HTERT RPE-1 (cell line): ENCODE measurements around the gene SRSF2.
"Not testable (repeated sequence)": the region's sequence is repeated elsewhere in the genome, so short reads cannot be mapped to it uniquely, and the experiment has no call there.

Experiments used
- in situ Hi-C: fragments of 300-500 bp; cut with MboI; formaldehyde crosslinking; loops from 4 replicates; pipeline ENCODE4 v1.14.3; 2020; ENCODE audit warnings: low sequenced_read_pairs

The SRSF2 gene

DNA sequence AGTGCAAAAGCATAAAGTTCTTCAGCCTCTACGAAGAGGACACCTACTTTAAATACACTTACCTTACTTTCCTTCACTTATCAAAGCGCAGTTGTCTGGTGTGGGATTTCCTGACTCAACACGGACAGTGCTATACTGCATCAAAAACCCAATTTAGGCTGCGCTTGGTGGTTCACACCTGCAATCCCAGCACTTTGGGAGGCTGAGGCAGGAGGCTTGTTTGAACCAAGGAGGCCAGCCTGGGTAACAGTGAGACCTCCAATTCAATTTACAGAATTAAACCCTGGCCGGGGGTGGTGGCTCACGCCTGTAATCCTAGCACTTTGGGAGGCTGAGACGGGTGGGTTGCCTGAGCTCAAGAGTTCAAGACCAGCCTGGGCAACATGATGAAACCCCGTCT is 14.9 kb downstream of the SRSF2 start:
- in situ Hi-C loops = no loop called here

DNA sequence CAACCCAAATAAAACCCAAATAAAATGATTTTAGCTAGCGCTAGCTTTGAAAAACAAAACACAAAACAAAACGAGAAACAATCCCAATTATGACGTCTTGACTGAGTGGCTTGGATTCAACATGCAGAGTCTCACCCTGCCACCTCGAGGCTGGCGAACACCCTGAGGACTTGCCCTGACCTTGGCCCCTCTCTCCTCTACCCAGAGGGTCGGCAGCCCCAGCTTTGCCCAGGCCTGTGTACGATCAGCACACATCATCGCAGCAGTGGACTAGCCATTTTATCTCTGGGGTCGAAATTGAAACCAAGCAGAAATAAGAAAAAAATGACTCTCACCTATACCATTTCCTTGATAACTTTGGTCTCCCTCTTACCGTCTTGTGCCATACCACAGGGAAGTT is 15.7 kb downstream of the SRSF2 start:
- in situ Hi-C loops = no loop called here

DNA sequence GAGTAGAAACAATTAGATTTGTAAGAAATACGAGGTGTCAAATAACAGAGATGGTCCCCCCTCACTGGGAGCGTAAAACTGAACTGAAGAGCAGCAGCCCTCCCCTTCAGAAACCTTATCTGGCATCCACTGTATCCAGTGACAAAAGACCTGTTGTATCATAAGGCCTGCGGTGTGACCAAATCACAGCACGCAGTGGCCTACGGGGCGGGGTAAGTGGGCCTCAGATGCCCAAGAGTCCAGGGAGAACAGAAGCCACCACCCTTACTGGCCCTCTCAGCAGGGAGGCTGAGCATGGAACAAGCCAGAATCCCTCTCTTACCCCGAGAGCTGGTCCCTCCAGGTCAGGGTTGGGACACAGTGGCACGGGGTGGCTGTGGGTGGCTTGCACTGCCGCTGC is 16.2 kb downstream of the SRSF2 start:
- in situ Hi-C loops = no loop called here

DNA sequence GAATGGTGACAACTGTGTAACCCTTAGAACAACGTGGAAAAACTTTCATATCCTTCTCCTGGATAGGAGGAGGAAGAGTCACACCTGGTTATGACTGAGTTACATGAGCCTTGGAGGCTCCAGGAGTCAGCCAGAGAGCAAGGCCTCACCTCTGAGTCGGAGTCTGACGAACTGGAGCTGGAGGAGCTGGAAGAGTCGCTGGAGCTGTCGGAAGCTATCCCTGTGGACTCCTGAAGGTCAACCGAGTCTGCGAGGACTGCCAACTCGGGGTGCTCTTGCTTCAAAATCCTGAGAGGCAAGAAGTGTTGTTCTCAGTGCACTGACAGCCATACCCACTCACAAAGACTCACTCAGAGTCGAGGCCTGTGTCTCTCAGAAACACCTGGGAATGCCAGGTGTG is 16.9 kb downstream of the SRSF2 start:
- in situ Hi-C loops = no loop called here

DNA sequence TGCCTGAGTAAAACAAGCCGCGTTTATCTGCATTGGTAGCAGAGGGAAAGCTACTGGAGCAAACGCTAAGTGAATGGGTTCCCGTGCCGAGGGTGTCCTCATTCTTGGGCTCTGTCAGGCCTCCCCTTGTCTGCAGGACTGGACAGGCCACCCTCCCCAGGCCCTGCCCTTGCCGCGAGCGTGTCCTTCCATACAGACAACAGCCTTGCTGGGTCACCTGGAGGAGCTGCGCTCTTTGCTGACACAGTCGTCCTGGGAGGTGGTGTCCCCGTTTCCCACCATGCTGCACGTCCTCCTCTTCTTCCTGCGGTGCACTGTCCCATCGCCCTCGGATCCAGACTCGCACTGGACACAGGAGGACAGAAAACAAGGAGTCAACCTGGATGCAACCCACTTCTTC is 18.6 kb downstream of the SRSF2 start:
- in situ Hi-C loops = no loop called here

DNA sequence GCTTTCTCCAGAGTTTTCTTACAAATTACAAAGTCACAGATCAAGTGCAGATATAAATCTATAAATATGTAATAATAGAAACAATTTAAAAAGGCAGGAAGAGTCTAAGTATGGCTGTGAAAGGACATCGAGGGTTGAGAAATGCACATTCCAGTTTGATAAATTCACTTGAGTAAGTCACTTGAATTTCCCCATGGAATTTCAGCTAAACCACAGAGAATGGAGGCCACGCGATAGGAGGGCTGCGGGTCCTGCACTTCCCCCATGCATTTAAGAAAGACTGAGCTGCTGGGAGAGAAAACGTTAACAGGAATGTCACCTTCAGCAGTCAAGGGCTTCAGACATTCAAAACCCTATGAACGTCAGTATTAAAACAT is 20.3 kb downstream of the SRSF2 start:
- in situ Hi-C loops = no loop called here

GRCh38 chr17:76716146-76716838 is 20.8 kb downstream of the SRSF2 start:
- in situ Hi-C loops = no loop called here

DNA sequence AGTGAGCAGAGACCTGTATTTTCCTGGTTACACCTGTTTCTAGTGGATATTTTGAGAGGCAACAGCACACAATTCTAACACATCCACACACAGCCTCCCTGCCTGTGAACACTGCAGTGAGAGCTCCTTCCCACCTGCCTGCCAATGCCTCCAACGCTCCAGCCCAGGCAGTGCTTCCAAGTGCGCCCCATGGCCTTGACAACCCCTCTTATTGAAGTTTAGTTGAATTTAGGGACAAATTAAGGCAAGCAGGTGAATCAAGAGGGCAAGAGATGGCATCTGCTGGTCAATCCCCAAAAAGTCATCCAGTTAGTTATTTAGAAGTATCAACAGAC is 21.7 kb downstream of the SRSF2 start:
- in situ Hi-C loops = no loop called here

DNA sequence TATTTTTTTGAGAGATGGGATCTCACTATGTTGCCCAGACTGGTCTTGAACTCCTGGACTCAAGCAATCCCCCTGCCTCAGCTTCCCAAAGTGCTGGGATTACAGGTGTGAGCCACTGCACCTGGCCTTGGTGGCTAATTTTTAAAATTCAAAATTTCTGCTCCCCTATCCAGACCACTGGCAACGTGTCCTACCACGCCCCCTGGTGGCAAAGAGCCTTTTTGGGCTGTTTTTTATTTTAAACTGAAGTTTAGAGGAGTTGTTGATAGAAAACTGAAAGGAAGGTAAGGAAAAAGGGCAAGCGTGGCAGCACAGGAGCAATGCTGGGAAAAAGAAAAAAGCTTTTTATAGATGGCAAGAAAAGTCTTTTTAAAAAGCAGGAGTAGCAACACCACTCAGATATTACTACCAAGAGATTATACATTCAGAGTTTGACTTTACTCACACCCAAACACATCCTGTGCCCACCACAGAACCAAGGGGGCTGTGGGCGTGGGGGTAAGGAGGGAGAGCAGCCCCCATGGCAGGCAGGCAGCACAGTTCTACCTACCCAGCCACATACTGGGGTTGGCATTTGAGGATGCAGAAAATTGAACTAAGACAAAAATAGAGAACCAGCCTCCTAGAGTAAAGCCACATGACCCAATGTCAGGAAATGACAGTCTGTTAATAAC is 22.2 kb downstream of the SRSF2 start:
- in situ Hi-C loops = no loop called here

GRCh38 chr17:76714336-76714735 is 22.8 kb downstream of the SRSF2 start:
- in situ Hi-C loops = no loop called here

DNA sequence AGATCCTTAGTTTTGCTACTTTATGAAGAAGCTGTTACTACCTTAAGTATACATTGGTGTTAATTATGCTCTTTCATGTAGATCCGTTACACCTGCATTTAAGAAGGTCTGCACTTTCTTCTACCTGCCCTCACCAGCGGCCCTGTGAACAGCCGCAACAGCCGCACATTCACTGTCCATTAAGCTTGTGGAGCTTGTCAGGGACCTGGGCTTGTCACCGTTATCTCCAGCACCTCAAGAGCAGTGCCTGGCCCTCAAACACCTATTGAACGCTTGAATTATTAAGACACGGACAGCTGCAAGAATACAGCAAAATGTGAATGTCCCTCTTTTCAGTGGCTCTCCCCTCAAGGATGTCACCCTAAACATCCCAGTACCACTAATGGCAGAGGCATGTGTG is 23.4 kb downstream of the SRSF2 start:
- in situ Hi-C loops = no loop called here

DNA sequence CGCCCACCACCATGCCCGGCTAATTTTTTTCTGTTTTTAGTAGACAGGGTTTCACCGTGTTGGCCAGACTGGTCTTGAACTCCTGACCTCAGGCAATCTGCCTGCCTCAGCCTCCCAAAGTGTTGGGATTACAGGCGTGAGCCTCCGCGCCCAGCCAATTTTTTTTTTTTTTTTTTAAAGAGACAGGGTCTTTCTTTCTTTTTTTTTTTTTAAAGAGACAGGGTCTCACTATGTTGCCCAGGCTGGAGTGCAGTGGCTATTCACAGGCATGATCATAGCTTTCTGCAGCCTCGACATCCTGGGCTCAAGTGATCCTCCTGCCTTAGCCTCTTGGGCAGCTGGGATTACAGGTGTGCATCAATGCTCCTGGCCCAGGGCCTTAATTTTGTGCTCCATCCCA is 24.8 kb downstream of the SRSF2 start:
- in situ Hi-C loops = not testable (repeated sequence)

DNA sequence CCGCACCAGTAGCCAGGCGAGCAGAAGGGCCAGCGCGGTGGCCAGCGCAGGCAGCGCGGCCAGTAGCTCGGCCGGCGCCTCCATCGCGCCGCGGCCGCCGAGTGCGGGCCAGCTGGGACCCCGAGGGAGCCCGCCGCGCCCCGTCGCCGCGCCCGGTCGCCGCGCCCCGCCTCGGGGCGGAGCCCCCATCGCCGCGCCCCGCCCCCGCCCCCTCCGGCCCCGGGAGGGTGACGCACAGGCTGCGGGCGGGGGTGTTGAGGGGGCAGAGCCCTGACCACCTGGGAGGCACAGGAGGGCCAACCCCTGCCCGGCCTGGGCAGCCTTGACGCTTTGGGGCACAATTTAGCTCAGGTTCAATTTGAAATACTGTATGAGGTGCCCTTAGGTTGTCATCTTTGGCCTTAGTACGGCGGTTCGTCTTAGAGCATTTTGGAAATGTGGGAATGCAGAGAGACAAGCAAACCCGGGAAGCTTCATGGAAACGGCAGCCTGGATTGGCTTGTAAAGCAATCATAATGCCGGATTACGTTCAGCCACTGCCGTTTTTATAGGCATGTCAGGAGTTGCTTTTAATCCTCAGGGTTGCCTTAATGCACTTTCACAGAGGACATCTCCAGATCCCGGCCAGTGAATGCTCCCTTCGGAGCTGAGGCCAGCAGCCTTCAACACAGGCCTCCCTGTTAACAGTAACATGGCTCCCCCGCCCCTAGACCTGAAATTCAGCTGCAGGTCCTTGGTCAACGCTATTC is 26.1 kb downstream of the SRSF2 start, which contains the start of gene MXRA7:
Gene MXRA7, minus strand, starts transcription at position 103 of the 749 bp plus-strand sequence. Its CDS starts 19 bp downstream, at position 84.
- in situ Hi-C loops = no loop called here

DNA sequence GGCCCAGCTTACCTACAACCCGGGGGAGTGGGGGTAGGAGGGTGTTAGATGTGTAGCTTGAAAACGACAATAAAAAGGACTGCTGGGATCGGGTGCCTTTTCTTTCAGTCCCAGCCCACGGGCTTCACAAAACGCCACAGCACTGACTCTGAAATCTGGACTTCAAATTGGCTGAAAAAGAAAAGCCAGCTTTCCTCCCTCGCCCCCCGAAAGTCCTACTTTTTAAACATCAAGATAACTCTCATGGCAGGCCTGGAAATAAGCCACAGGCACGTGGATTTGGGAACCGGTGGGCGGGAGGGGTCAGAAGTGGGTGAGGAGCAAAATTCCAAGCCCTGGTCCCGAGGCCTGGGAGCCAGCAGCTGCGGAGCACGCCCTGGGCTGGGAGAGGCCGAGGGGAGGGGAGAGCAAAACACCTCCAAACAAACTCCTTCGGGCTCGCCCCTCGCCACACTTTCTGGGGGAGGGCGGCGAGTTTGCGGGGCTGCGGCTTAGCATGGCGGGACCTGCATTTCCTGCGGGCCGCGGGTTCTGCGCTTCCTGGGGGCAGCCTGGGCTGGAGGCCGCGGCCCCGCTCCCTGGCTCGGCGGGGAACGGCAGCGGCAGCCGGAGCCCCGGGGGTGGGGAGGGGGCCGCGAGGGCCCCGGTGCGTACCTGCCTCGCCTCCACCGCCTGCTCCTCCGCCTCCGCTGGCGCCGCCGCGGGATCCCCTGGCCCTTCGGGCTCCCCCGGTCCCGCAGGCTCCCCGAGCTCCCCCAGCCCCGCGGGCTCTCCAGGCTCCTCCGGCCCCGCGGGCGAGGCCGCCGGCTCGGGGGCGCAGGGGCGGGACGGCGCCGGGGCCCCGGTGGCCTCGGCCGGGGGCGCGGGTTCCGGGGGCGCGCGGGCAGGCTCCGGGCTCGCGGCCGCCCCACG is 26.9 kb downstream of the SRSF2 start:
- in situ Hi-C loops = not testable (repeated sequence)

DNA sequence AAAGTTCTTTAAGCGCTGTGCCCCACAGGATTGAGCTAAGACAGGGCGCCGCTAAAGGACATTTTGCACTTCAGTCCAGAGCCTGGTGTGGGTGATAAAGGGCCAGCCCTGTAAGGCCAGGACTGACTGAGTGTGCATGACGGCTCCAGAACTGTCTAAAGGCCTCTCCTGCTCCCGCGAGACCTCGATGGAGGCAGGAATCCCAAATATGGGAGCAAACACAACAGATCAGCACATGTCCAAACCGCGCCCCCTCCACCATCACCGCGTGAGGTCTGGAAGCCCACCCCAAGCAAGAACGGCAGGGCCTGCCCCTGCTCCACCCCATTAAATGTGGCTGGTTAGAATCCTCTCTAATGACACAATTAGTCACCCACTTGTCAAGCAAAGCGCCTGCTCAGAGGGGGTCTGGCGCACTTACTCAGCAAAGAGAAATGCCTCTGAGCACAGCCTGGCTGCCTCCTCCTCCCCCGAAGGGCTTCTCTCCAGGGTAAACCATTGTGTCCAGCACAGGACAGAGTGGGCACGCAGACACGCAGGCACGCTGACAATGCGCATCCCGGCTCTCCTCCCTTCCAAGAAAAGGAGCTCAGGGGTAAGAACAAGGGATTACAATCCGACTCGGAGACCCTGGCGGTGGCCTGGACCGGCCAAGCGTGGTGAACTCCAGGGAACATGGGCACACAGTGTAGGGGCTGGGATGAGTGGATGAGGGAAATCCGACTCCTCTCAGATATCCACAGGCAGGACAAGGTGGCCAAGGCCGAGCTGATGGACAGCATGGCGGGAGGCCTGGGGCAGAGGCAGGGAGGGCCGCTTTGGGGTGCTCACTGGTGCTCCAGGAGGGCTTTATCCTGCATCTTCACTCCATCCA is 27.8 kb downstream of the SRSF2 start:
- in situ Hi-C loops = no loop called here

- in situ Hi-C loops = no loop called here
Measured at GRCh38 chr17:76707985-76708807, 28.9 kb downstream of the SRSF2 start.

DNA sequence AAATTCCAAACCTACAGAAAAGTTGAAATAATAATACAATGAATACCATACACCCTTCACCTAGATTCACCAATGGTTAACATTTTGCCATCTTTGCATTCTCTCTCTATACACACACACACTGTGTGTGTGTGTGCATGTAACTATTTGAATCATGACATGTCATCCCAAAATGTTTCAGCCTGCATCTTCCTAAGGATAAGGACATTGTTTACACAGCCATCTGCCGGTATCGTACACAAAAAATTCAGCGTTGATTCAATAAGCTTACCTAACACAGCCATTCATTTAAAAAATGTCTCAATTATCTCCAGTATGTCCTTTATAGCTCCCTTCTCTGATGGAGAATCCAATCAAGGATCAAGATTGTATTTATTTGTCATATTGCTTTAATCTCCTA is 30.3 kb downstream of the SRSF2 start:
- in situ Hi-C loops = no loop called here

GRCh38 chr17:76704805-76705204 is 32.3 kb downstream of the SRSF2 start:
- in situ Hi-C loops = no loop called here

- in situ Hi-C loops = no loop called here
Measured at GRCh38 chr17:76702941-76703637, 34.0 kb downstream of the SRSF2 start.
